Mucosa of descending colon (tissue), 3 donors: ENCODE measurements around the gene COL25A1. TPM values are rescaled to one million over a fixed set of nuclear protein-coding genes. Genes with fewer than 3 reads are reported as not detected.

ENCODE experiments used
- ATAC-seq: fragments of 200-7000 bp; cut with Tn5 transposase; one replicate; pipeline ENCODE4 v1.9.1; 2020; ENCODE audit warnings: mild to moderate bottlenecking, moderate library complexity
- DNase-seq, 3 donors: peaks; one replicate each; pipeline ENCODE4 v3.0.0-alpha.2; 2020
- H3K36me3 ChIP-seq: fragments of 200-600 bp; one replicate; pipeline ENCODE4 v1.8.0; 2021; ENCODE audit warnings: low read depth, mild to moderate bottlenecking
- H3K4me1 ChIP-seq: fragments of 200-600 bp; one replicate; pipeline ENCODE4 v1.8.0; 2021; ENCODE audit warnings: low read depth, mild to moderate bottlenecking
- H3K4me3 ChIP-seq: fragments of 200-600 bp; one replicate; pipeline ENCODE4 v1.8.0; 2021; ENCODE audit warnings: mild to moderate bottlenecking
- H3K9me3 ChIP-seq: fragments of 200-600 bp; one replicate; pipeline ENCODE4 v1.8.0; 2021; ENCODE audit warnings: mild to moderate bottlenecking
- intact Hi-C, 2 donors: fragments of 100-400 bp; cut with DNase I in 1 of 2; cut with micrococcal nuclease in 1 of 2; formaldehyde crosslinking; loops; one replicate each; pipeline versions ENCODE4 v1.11.0 to v1.11.1; 2022; cut with DNase I, micrococcal nuclease
- total RNA-seq, 3 donors: library from RNA; stranded (reverse); fragmentation: NEBNext Ultra II Directional in 2 of 3; extraction: Animal tissue kit (Norgen Biotek cat#: 25700) in 2 of 3; gene quantifications; one replicate each; pipeline versions ENCODE4 v1.2.1 to v1.2.4, GENCODE V29; 2021 to 2023
- TF ChIP-seq, protein P1 (sequence below): fragments of 200-600 bp; IDR thresholded peaks from one replicate; pipeline ENCODE4 v1.8.0; 2022; ENCODE audit warnings: antibody characterized with exemption, mild to moderate bottlenecking
- donor health status: DM: no; HTN: no; CAD: no; lungs with moderate emphysema.
- donor health status: DM: no; HTN: no; CAD: no.
- donor health status: DM: no; HTN: yes; CAD: no.

COL25A1 gene
- total RNA-seq, 3 donors from 2014 or later, result 0.12 to 0.35 (median 0.14) TPM

DNA sequence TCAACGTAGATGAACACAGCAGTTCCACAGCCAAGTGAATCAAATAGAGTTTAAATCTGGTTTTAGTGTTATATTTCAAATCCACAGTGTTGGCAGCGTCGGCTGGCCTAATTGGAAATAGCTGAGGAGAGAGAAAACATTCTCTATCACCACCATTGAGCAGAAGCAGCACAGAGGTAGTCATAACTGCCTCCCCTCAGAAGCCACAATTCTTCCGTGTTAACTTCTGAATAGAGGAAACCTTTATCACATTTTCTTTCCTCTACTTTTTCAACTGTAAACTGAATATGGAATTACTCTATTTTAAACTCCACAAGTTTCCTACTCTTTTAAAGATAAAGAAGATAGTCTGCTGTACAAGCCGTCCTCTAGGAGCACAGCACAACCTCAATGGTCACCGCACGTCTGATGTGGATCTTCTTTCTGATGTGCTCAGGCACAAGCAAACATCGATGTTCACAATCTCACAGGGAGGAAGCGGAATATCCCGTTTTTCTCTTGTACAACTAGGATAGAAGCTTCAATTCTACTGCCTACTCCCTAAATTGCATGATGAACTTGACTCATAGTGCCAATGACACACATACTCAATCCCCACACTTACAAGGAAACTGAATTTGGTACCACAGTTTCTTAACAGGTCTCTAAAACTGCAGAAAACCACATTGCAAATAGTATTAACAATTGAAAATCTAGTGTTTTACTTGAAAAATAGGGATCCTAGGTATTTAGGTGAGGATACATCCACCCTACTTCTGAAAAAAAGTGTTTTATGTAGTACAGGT lies 321.8 kb downstream of the COL25A1 start:
- Histone ChIP-seq H3K9me3 (no peaks in the 10 kb centered on the region), H3K36me3 (no peaks in the 10 kb centered on the region), H3K4me3 (no peak overlapping the region), H3K4me1 (peaks cover 5% of the 10 kb centered on the region)
- intact Hi-C loops, result no loop called here
- DNase-seq (no peak), ATAC-seq (no peak)
- TF ChIP-seq, protein P1, sequence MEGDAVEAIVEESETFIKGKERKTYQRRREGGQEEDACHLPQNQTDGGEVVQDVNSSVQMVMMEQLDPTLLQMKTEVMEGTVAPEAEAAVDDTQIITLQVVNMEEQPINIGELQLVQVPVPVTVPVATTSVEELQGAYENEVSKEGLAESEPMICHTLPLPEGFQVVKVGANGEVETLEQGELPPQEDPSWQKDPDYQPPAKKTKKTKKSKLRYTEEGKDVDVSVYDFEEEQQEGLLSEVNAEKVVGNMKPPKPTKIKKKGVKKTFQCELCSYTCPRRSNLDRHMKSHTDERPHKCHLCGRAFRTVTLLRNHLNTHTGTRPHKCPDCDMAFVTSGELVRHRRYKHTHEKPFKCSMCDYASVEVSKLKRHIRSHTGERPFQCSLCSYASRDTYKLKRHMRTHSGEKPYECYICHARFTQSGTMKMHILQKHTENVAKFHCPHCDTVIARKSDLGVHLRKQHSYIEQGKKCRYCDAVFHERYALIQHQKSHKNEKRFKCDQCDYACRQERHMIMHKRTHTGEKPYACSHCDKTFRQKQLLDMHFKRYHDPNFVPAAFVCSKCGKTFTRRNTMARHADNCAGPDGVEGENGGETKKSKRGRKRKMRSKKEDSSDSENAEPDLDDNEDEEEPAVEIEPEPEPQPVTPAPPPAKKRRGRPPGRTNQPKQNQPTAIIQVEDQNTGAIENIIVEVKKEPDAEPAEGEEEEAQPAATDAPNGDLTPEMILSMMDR, result no peak

DNA sequence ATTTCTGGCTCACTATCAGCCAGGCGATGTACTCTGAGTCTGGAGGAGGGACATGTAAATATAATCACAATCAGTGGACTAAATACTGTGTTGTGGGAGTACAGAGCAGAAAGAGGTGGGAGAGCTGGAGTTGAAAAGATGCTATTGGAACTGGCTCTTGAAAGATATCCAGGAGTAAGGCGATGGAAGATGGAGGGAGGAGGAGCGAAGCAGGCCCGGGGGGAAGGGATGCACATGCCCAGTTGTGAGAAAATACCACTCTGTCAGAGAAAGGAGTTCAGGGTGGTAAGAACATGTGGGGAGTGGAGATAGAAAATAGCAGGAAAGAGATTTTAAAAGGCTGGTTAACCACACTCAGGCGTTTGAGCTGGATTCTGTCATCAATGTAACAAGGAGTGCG lies 322.7 kb downstream of the COL25A1 start:
- ATAC-seq, result no peak
- no peak for DNase-seq
- TF ChIP-seq, protein P1, result no peak

DNA sequence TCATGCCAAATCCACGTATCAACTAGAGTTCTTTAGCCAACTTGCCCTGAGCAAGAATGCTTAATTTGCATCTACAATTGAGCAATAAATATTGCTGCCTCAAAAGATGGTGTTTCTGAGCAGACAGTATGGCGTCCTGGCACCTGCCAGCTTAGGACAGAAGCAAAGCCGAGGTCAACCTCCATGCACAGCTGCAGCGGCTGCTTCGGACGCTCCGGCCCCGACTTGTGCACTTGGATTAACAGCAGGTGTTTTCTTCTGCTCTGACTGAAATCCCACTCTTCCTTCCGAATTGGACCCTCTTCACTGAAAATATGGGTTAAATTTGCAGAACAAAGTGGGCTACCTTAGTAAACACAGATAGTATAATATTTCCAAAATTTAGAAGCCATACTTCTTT lies 324.4 kb downstream of the COL25A1 start:
- ATAC-seq (no peak), DNase-seq (no peak)
- H3K4me1 ChIP-seq, result peaks cover 2% of the 10 kb centered on the region
- no peaks in the 10 kb centered on the region for H3K36me3 ChIP-seq
- no peaks in the 10 kb centered on the region for H3K9me3 ChIP-seq
- H3K4me3 ChIP-seq, result no peak overlapping the region
- intact Hi-C loops, result no loop called here
- TF ChIP-seq, protein P1, result no peak

More for the DNA sequence above, 322.7 kb downstream of the COL25A1 start:
- no peak overlapping the region for H3K4me3 ChIP-seq
- intact Hi-C loops, result no loop called here
- no peaks in the 10 kb centered on the region for H3K9me3 ChIP-seq
- no peaks in the 10 kb centered on the region for H3K36me3 ChIP-seq
- H3K4me1 ChIP-seq, result peaks cover 5% of the 10 kb centered on the region

DNA sequence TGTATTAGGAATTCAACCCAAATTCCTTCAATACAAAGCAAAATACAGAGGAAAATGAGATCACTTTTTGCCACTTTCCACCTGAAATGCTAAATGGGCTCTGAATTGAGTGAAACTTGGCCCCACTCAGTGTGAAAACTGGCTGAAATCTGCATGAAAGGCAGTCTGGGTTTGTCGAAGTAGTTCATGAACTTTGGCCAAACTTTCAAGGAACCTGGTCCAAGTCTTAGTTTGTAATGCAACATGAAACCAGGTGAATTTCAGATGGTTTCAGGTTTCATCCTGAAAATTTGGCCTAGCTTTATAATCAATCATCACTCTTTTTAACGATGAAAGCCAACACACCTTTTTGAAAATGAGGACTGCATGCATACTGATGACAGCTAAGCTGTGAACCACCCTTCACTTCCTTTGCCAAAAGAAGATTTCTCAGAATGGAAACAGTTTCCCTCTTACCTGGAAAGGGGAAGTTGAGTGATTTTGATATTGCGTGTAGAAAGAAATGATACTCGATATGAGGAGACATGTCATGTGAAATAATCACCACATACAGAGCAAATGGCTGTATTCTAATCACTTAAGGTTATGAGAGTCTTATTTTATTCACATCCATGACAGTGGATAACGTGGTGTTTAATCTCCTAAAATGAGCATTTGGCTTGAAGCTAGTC lies 329.7 kb downstream of the COL25A1 start:
- intact Hi-C loops, result no loop called here

DNA sequence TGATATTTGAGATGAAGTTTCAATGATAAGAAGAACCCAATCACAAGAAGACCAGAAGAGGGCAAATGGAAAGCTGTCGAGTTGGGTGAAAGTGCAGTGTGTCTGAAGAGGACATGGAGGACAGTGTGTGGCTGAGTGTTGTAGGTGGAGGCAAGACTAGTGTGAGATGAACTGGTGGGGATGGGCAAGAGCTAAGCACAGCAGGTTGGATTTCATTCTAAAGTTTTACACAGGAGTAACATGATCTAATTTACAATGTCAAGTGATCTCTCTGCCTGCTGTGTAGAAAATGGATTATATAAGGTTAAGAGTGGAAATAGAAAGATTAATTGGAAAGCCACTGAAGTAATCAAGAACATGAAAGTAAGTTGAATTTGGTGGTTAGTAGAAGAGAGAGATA lies 331.0 kb downstream of the COL25A1 start:
- Histone ChIP-seq H3K36me3 (no peaks in the 10 kb centered on the region), H3K4me3 (no peak overlapping the region), H3K9me3 (no peaks in the 10 kb centered on the region), H3K4me1 (no peaks in the 10 kb centered on the region)
- TF ChIP-seq, protein P1, result no peak
- ATAC-seq (no peak), DNase-seq (no peak)
- intact Hi-C loops, result no loop called here

More for the DNA sequence above, 329.7 kb downstream of the COL25A1 start:
- no peaks in the 10 kb centered on the region for H3K4me1 ChIP-seq
- TF ChIP-seq, protein P1, result no peak
- DNase-seq (no peak), ATAC-seq (no peak)
- no peaks in the 10 kb centered on the region for H3K36me3 ChIP-seq
- no peaks in the 10 kb centered on the region for H3K9me3 ChIP-seq
- H3K4me3 ChIP-seq, result no peak overlapping the region
